ENCODE results near the gene RREB1.
A peak's percentile ranks its signal among the peaks of the same experiment; 100 is the strongest.

The RREB1 gene

GRCh38 chr6:7107578-7108195 lies at the start of gene RREB1:
Gene RREB1 (plus strand): TSS chr6:7107961. CDS start chr6:7181912, 73,951 bp downstream.
- peak; percentile 81 for DNase-seq (ENCODE audit: low spot score)

- peak; percentile 85 for DNase-seq (ENCODE audit: low spot score)
These were observed 49.4 kb upstream of the RREB1 start for GRCh38 chr6:7058250-7058923.

GRCh38 chr6:7060769-7061516 lies 46.8 kb upstream of the RREB1 start:
- no peak for DNase-seq (ENCODE audit: low spot score)

- DNase-seq (ENCODE audit: low spot score), result no peak
These were observed 45.2 kb upstream of the RREB1 start for GRCh38 chr6:7062451-7063162.

GRCh38 chr6:7067305-7067704 lies 40.5 kb upstream of the RREB1 start:
- no peak for DNase-seq (ENCODE audit: low spot score)

GRCh38 chr6:7071405-7071804 lies 36.4 kb upstream of the RREB1 start:
- no peak for DNase-seq (ENCODE audit: low spot score)

GRCh38 chr6:7073082-7073820 lies 34.5 kb upstream of the RREB1 start:
- DNase-seq (ENCODE audit: low spot score), result no peak

GRCh38 chr6:7073821-7074525 lies 33.8 kb upstream of the RREB1 start:
- DNase-seq (ENCODE audit: low spot score), result no peak

GRCh38 chr6:7074870-7075269 lies 32.9 kb upstream of the RREB1 start:
- no peak for DNase-seq (ENCODE audit: low spot score)

- DNase-seq (ENCODE audit: low spot score), result no peak
These were observed 32.3 kb upstream of the RREB1 start for GRCh38 chr6:7075341-7076000.

GRCh38 chr6:7077856-7078255 lies 29.9 kb upstream of the RREB1 start:
- no peak for DNase-seq (ENCODE audit: low spot score)

GRCh38 chr6:7078856-7079255 lies 28.9 kb upstream of the RREB1 start:
- no peak for DNase-seq (ENCODE audit: low spot score)

- no peak for DNase-seq (ENCODE audit: low spot score)
These were observed 27.4 kb upstream of the RREB1 start for GRCh38 chr6:7080311-7080710.

GRCh38 chr6:7085911-7086310 lies 21.9 kb upstream of the RREB1 start:
- DNase-seq (ENCODE audit: low spot score), result peak; percentile 13

GRCh38 chr6:7086488-7086887 lies 21.3 kb upstream of the RREB1 start:
- peak; percentile 60 for DNase-seq (ENCODE audit: low spot score)

- DNase-seq (ENCODE audit: low spot score), result peak; percentile 38
These were observed 20.7 kb upstream of the RREB1 start for GRCh38 chr6:7087066-7087465.

GRCh38 chr6:7087491-7087979 lies 20.2 kb upstream of the RREB1 start:
- DNase-seq (ENCODE audit: low spot score), result no peak

GRCh38 chr6:7088076-7088742 lies 19.6 kb upstream of the RREB1 start:
- DNase-seq (ENCODE audit: low spot score), result no peak

GRCh38 chr6:7098993-7099392 lies 8.8 kb upstream of the RREB1 start:
- no peak for DNase-seq (ENCODE audit: low spot score)

Measured in GM03348 (cell line).